Inflammatory macrophage treated with lipopolysaccharide for 4 hours (primary cell): ENCODE results near the gene DOLPP1.
"Not testable (repeated sequence)": the region's sequence is repeated elsewhere in the genome, so short reads cannot be mapped to it uniquely, and the experiment has no call there.

Experiments used
- DNase-seq: peaks from one replicate; pipeline ENCODE4 v3.0.0-alpha.2; 2020

Gene DOLPP1

GRCh38 chr9:129113645-129114304 lies 32.9 kb downstream of the DOLPP1 start:
- peak; percentile 86 for DNase-seq

- DNase-seq, result no peak
Observed at GRCh38 chr9:129118799-129119198, 37.9 kb downstream of the DOLPP1 start.

GRCh38 chr9:129121483-129121882 lies 40.6 kb downstream of the DOLPP1 start:
- DNase-seq, result no peak

DNA sequence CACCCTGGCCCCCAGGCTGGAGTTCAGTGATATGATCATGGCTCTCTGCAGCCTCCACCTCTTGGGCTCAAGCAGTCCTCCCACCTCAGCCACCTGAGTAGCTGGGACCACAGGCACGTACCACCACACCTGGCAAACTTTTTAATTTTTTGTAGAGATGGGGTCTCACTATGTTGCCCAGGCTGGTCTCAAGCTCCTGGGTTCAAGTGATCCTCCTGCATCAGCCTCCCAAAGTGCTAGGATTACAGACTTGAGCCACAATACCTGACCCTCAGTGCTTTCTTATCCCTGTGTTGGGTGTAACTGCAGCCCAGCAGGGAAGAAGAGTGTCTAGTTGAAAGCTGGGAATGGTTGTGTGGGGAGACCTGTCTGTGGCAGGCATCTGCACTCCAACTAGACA lies 41.2 kb downstream of the DOLPP1 start:
- DNase-seq, result no peak

DNA sequence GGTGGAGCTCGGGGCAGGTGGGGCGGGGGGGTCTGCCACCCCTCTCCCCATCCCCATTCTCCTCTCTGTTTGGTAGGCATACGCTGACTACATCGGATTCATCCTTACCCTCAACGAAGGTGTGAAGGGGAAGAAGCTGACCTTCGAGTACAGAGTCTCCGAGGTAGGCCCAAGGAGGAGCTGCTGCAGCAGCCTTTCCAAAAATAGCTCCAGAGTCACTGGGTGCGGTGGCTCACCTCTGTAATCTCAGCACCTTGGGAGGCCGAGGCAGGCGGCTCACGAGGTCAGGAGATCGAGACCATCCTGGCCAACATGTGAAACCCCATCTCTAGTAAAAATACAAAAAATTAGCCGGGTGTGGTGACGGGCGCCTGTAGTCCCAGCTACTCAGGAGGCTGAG lies 42.1 kb downstream of the DOLPP1 start:
- DNase-seq, result not testable (repeated sequence)

- DNase-seq, result no peak
Observed at GRCh38 chr9:129124506-129125069, 43.7 kb downstream of the DOLPP1 start.

DNA sequence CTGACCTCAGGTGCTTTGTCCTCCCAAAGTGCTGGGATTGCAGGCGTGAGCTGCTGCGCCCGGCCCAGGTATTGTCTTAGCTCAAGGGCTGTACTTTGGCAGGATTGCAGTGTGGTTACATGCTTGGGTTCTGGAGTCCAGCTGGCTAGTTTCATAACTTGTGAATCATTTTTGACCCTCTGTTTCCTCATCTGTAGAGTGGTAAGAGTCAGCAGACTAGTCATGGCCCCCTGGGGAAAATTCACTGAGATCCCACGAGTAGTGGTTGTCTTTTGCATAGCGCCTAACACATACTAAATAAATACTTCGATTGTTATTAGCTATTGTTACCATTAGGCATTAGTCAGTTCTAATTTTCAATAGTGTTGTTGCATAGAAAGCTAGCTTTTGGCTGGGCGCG lies 44.6 kb downstream of the DOLPP1 start:
- peak; percentile 78 for DNase-seq

DNA sequence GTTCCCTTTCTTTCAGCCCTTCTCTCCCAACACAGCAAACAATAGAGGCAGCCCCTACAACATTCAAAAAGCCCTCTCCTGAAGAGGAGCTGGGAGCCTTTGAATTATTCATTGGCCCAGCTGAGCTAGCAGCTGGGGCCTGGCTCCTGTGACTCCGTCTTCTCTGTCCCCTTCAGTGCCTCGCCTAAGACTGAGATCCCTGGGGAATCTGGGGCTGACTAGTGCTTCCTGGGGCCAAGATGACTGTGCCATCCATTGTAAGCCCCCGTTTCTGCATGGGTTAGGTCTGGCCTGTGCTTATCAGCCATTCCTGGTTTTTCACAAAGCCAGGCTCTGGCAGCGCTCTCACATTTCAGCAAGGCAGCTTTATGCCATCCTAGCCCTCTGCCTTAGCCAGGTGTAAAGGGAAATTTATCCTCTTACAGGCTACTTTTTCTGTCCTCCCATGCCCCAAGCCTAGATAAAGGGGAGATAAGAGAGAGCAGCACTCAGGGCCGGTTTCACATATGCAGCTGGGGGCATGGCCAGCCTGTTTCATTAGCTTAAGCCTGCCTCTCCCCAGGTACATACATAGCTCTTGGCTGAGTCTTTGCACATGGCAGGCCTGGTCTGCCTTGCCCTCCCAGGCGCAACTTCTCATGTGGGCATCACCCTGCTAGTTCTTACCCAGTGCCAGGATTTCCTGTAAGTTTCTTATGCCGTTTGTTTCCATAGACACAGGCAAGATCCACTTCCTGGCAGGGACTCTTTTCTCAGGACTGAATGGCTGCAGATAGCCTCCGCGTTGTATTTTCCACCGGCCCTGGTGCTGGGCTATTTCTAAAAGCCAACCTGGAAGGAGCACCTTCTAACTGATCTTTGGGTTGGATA lies 46.1 kb downstream of the DOLPP1 start:
- DNase-seq, result no peak

DNA sequence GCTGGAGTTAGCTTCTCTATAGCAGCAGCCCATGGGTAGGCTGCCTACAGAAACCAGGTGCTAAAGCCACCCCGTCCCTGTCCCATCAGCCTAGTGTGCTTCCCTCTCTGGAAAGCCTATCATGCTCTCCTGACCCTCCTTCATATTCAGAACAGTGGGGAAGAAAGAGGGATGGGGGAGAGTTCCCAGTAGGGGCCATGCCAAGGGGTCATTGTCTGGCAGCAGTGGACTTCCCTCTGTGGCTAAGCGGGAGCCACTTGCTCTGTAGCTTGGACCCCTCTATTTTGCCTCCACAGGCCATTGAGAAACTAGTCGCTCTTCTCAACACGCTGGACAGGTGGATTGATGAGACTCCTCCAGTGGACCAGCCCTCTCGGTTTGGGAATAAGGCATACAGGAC lies 47.8 kb downstream of the DOLPP1 start:
- no peak for DNase-seq

DNA sequence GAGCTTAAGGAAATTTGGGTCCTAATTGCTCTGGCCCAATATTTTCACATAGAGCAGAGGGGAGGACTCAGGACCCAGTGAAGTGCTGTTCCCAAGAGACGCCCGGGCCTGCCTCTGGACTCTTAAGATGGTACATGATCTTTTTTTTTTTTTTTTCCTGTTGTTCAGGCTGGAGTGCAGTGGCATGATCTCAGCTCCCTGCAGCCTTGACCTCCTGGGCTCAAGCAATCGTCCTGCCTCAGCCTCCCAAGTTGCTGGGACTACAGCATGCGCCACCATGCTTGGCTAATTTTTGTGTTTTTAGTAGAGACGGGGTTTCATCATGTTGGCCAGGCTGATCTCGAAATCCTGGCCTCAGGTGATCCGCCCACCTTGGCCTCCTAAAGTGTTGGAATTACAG lies 49.4 kb downstream of the DOLPP1 start:
- not testable (repeated sequence) for DNase-seq

DNA sequence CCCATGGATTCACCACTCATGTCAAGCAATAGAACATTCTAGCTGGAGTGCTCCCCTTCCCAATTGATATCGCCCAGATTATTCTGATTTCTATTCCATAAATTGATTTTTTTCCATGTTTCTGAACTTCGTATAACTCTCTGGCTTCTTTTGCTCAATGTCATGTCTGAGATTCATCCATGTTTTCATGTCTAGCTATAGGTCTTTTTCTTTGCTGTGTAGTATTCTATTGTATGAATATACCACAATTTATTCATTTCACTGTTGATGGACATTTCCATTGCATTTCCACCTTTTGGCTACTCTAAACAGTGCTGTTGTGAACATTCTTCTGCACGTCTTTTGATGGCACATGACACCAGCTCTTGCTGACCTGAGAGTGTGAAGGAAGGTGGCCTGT lies 49.9 kb downstream of the DOLPP1 start:
- DNase-seq, result no peak

GRCh38 chr9:129131300-129132145 lies 50.6 kb downstream of the DOLPP1 start:
- peak; percentile 71 for DNase-seq

GRCh38 chr9:129133082-129133481 lies 52.2 kb downstream of the DOLPP1 start:
- no peak for DNase-seq

GRCh38 chr9:129135476-129135875 lies 54.6 kb downstream of the DOLPP1 start:
- no peak for DNase-seq

- DNase-seq, result no peak
Observed at GRCh38 chr9:129136446-129137035, 55.6 kb downstream of the DOLPP1 start.

DNA sequence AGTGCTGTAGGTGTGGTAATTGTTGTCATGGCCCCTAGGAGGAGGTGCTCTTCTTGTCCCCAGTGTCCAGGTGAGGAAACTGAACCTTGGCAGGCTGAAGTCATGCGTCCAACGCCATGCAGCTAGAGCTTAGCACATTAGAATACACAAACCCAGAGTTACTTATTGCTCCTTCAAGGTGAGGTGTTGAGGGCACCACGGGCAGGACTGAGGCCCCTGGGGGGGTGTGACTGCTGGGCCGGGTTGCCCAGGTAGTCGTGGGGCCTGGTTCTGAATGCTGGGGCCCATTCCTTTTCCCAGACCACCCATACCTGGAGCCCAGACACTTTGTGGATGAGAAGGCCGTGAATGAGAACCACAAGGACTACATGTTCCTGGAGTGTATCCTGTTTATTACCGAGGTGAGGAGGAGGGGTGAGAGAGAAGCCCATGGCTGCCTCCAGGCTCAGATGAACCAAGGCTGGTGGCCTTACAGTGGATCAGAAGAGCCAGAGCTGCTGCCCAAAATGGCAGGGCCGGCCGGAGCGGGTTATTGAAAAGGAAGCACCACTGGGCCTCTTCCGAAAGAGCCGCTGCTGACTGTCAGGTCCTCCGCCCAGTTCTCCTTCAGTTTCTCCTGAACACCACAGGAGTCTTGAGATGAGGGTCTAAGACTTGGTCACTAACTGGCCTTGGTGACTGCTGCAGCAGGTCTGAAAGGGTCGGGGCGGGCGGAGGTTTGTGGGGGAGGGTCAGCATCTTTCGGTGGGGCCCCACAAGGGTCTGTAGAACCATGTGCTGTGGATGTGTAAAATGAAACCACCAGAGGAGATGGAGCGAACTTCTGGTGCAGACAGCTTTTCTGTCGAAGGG lies 56.6 kb downstream of the DOLPP1 start:
- no peak for DNase-seq

- no peak for DNase-seq
Observed at GRCh38 chr9:129138144-129138462, 57.2 kb downstream of the DOLPP1 start.

DNA sequence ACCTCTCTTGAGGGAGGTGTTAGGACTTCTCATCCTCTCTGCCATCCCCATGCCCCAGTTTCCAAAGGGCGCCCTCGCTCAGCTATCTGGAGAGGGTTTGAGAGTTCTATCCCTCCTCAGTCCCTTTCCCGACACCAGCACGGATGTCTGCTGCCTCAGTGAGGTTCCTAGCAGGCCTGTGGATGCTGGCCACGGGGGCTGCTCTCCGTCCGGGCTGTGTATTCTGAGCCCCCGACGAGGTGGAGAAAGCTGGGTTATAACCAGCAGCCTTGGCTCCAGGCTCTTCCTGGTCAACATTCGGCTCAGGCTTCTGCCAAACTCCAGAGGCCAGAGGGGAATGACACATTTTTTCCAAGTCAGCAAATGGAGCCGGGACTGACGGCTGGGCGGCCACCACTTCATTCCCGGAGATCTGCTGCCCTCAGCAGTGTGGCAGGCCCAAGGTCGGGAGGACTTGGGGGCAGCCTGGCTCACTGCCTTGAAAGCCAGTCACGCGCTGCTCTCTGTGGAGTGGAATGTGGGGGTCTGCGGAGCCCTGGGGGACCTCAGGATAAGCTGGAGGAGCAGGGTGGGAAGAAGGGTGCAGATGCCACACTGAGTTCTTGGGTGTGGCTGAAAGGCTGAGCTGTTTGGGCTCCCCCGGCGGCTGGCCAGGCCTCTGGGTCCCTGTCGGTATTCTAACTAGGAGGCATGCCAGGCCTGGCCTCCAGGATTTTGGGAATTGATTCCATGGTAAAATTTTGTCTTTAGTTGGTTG lies 57.7 kb downstream of the DOLPP1 start:
- DNase-seq, result no peak

DNA sequence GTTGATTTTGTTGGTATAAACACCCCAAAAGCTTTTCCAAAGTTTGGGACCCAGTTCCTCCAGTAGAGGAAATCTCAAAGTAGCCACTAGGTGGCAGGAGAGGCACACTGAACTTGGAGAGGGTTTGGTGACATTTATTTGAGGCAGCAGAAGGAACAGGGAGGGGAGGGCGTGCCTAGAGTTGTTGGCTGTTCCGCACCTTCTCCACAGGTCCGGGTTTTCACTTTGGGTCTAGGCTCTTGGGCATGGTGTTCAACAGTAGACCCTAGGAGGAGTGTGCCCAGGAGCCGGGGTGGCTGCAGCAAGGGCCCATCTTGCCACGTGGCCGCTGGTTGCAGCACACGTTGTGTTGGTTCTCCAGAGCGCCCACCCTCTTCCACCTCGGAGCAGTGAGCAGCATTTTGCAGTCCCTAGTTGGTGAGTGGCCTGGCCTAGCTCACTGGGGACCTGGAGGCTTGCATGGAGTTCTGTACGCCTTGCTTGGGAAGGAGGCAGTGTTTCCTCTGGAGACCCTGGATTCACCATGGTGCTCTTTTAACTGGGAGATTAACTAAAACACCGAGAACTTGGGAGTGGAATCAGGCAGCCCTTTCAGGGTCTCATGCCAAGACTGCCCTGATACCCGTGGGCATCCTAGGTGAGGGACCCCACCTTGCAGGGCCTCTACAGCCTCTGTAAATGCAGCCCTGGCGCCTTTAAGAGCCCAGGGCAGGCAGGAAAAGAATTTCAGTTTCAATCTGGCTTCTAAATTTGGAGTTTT lies 58.5 kb downstream of the DOLPP1 start:
- peak; percentile 82 for DNase-seq

DNA sequence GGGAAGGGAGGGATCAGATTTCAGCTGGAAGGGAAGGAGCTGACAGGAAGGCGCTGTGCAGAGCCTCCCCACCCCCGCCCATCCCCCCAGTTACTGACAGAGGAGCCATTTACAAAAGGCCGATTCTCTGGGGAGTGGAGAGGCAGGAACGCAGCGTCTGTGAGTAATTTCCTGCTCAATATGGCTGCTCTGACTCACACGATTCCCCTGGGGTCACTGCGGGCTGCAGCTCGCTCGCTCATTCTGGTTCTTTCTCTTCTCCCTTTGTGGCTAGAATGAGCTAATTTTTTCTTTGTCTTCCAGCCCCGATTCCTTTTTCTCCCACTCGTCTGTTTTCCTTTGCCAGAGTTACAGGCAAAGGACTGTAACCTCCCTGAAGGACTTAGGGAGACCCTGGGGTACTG lies 59.1 kb downstream of the DOLPP1 start:
- DNase-seq, result peak; percentile 97
